ENCODE data around the gene PRM1.

PRM1 gene

GRCh38 chr16:11241480-11242204, 39.5 kb downstream of the PRM1 start:
- Histone ChIP-seq H3K4me3 (ENCODE audit: low read length in 2 of 2) (no peak overlapping the region), H3K27ac (replicated peaks; ENCODE audit: low read length) (no peak overlapping the region), H3K9me3 (replicated peaks in 1 of 2; ENCODE audit: control insufficient read depth in 2 of 2, insufficient read depth in 1 of 2, low read depth in 1 of 2, low read length in 2 of 2) (no peaks in the 10 kb centered on the region), H3K18ac (ENCODE audit: low read length) (no peak overlapping the region), H4K91ac (ENCODE audit: low read depth, low read length, poor library complexity) (no peak overlapping the region), H3K4me2 (ENCODE audit: insufficient read depth, low read length, poor library complexity, severe bottlenecking) (no peak overlapping the region), H3K4ac (ENCODE audit: low read length) (no peak overlapping the region), H3K9ac (ENCODE audit: low read depth, low read length, poor library complexity) (no peak overlapping the region), H3K4me1 (ENCODE audit: control insufficient read depth in 2 of 2, insufficient read depth in 1 of 2, low read depth in 1 of 2, low read length in 2 of 2) (no peaks in the 10 kb centered on the region), H2BK120ac (ENCODE audit: low read depth, low read length) (no peak overlapping the region), H2AFZ (ENCODE audit: low read length) (no peak overlapping the region), H2AK5ac (ENCODE audit: low read depth, low read length) (no peak overlapping the region), H3K14ac (ENCODE audit: low read length) (no peak overlapping the region), H4K8ac (ENCODE audit: low read depth, low read length) (no peak overlapping the region), H2BK15ac (ENCODE audit: low read length) (no peak overlapping the region), H2BK12ac (ENCODE audit: low read length) (no peak overlapping the region), H3K27me3 (ENCODE audit: control insufficient read depth in 3 of 3, insufficient read depth in 3 of 3, low read depth in 1 of 3, low read length in 3 of 3) (peaks cover 0 to 3% (median 0%) of the 10 kb centered on the region in 3 experiments), H3K36me3 (replicated peaks in 1 of 2; ENCODE audit: control insufficient read depth in 2 of 2, insufficient read depth in 2 of 2, low read length in 2 of 2) (no peaks in the 10 kb centered on the region), H3K79me1 (ENCODE audit: low read depth, low read length) (no peaks in the 10 kb centered on the region), H3K23ac (ENCODE audit: low read depth, low read length, poor library complexity) (no peak overlapping the region), H2BK5ac (ENCODE audit: low read length) (no peak overlapping the region)
- no peak for DNase-seq (ENCODE audit: low spot score)
- WGBS, 2 donors (ENCODE audit: extremely low coverage in 2 of 2, insufficient read length in 2 of 2, insufficient replicate concordance in 1 of 2), result no CpG with 5 or more reads among the region's 5 CpGs

- Histone ChIP-seq H3K79me1 (ENCODE audit: low read depth, low read length) (no peaks in the 10 kb centered on the region), H3K27me3 (ENCODE audit: control insufficient read depth in 3 of 3, insufficient read depth in 3 of 3, low read depth in 1 of 3, low read length in 3 of 3) (peaks cover 0 to 3% (median 0%) of the 10 kb centered on the region in 3 experiments), H3K23ac (ENCODE audit: low read depth, low read length, poor library complexity) (no peak overlapping the region), H3K9me3 (replicated peaks in 1 of 2; ENCODE audit: control insufficient read depth in 2 of 2, insufficient read depth in 1 of 2, low read depth in 1 of 2, low read length in 2 of 2) (no peaks in the 10 kb centered on the region), H2BK12ac (ENCODE audit: low read length) (no peak overlapping the region), H2BK15ac (ENCODE audit: low read length) (no peak overlapping the region), H3K4ac (ENCODE audit: low read length) (no peak overlapping the region), H3K4me1 (ENCODE audit: control insufficient read depth in 2 of 2, insufficient read depth in 1 of 2, low read depth in 1 of 2, low read length in 2 of 2) (no peaks in the 10 kb centered on the region), H3K36me3 (replicated peaks in 1 of 2; ENCODE audit: control insufficient read depth in 2 of 2, insufficient read depth in 2 of 2, low read length in 2 of 2) (no peaks in the 10 kb centered on the region), H3K18ac (ENCODE audit: low read length) (no peak overlapping the region), H2AK5ac (ENCODE audit: low read depth, low read length) (no peak overlapping the region), H3K14ac (ENCODE audit: low read length) (no peak overlapping the region), H2BK5ac (ENCODE audit: low read length) (no peak overlapping the region), H2AFZ (ENCODE audit: low read length) (peak overlapping the region; percentile 48), H3K9ac (ENCODE audit: low read depth, low read length, poor library complexity) (no peak overlapping the region), H2BK120ac (ENCODE audit: low read depth, low read length) (no peak overlapping the region), H3K27ac (replicated peaks; ENCODE audit: low read length) (no peak overlapping the region), H4K91ac (ENCODE audit: low read depth, low read length, poor library complexity) (no peak overlapping the region), H3K4me2 (ENCODE audit: insufficient read depth, low read length, poor library complexity, severe bottlenecking) (no peak overlapping the region), H3K4me3 (ENCODE audit: low read length in 2 of 2) (no peak overlapping the region), H4K8ac (ENCODE audit: low read depth, low read length) (no peak overlapping the region)
- no CpG with 5 or more reads among the region's 10 CpGs for WGBS, 2 donors (ENCODE audit: extremely low coverage in 2 of 2, insufficient read length in 2 of 2, insufficient replicate concordance in 1 of 2)
- DNase-seq (ENCODE audit: low spot score), result no peak
Measured at GRCh38 chr16:11240636-11241473, 40.3 kb downstream of the PRM1 start.

- no peak overlapping the region for H4K91ac ChIP-seq (ENCODE audit: low read depth, low read length, poor library complexity)
- no peak overlapping the region for H2BK5ac ChIP-seq (ENCODE audit: low read length)
- H2AFZ ChIP-seq (ENCODE audit: low read length), result no peak overlapping the region
- no peak overlapping the region for H3K14ac ChIP-seq (ENCODE audit: low read length)
- H3K4me2 ChIP-seq (ENCODE audit: insufficient read depth, low read length, poor library complexity, severe bottlenecking), result no peak overlapping the region
- no CpG with 5 or more reads among the region's 10 CpGs for WGBS, 2 donors (ENCODE audit: extremely low coverage in 2 of 2, insufficient read length in 2 of 2, insufficient replicate concordance in 1 of 2)
- H3K36me3 ChIP-seq (replicated peaks in 1 of 2; ENCODE audit: control insufficient read depth in 2 of 2, insufficient read depth in 2 of 2, low read length in 2 of 2), result no peaks in the 10 kb centered on the region
- H3K4ac ChIP-seq (ENCODE audit: low read length), result no peak overlapping the region
- H3K4me1 ChIP-seq (ENCODE audit: control insufficient read depth in 2 of 2, insufficient read depth in 1 of 2, low read depth in 1 of 2, low read length in 2 of 2), result no peaks in the 10 kb centered on the region
- no peak overlapping the region for H4K8ac ChIP-seq (ENCODE audit: low read depth, low read length)
- no peak overlapping the region for H2AK5ac ChIP-seq (ENCODE audit: low read depth, low read length)
- no peaks in the 10 kb centered on the region for H3K9me3 ChIP-seq (replicated peaks in 1 of 2; ENCODE audit: control insufficient read depth in 2 of 2, insufficient read depth in 1 of 2, low read depth in 1 of 2, low read length in 2 of 2)
- no peak overlapping the region for H2BK15ac ChIP-seq (ENCODE audit: low read length)
- no peak overlapping the region for H2BK12ac ChIP-seq (ENCODE audit: low read length)
- H3K79me1 ChIP-seq (ENCODE audit: low read depth, low read length), result no peaks in the 10 kb centered on the region
- no peak overlapping the region for H3K4me3 ChIP-seq (ENCODE audit: low read length in 2 of 2)
- no peak overlapping the region for H3K9ac ChIP-seq (ENCODE audit: low read depth, low read length, poor library complexity)
- no peak for DNase-seq (ENCODE audit: low spot score)
- H3K27me3 ChIP-seq (ENCODE audit: control insufficient read depth in 3 of 3, insufficient read depth in 3 of 3, low read depth in 1 of 3, low read length in 3 of 3), result peaks cover 0 to 3% (median 0%) of the 10 kb centered on the region in 3 experiments
- H2BK120ac ChIP-seq (ENCODE audit: low read depth, low read length), result no peak overlapping the region
- H3K23ac ChIP-seq (ENCODE audit: low read depth, low read length, poor library complexity), result no peak overlapping the region
- H3K27ac ChIP-seq (replicated peaks; ENCODE audit: low read length), result no peak overlapping the region
- H3K18ac ChIP-seq (ENCODE audit: low read length), result no peak overlapping the region
Measured at GRCh38 chr16:11239644-11240632, 41.2 kb downstream of the PRM1 start.

All from neuronal stem cell (in vitro differentiated cells).